Erythroblast (primary cell): ENCODE measurements around the gene CLRN2.

Source experiments
- GATA1 ChIP-seq: IDR thresholded peaks from 2 replicates; pipeline ENCODE4 v1.6.1; 2011; ENCODE audit warnings: low read depth, mild to moderate bottlenecking, control low read depth, low read length, moderate library complexity
- POLR2A ChIP-seq: IDR thresholded peaks from 2 replicates; pipeline ENCODE4 v1.6.1; 2011; ENCODE audit warnings: mild to moderate bottlenecking, low read length

DNA sequence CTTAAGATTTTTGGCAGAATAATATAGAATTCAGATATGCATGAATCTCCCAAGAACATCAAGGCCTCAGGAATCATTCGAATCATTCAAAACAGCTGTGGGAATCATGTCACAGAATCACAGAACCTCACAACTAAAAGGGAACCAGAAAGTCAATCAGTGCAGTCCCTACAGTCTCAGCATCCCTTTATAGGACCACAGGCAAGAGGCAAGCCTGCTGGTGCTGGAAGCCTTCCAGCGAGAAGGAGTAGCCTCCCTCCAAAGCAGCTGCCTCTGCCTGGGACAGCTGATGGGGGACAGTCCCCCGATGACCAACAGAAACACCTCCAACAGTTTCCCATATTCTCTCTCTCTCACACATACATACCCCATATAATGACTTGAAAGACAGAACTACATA lies 23.8 kb upstream of the CLRN2 start:
- TF ChIP-seq POLR2A = no peak
- TF ChIP-seq GATA1 = no peak
